T-helper 2 cell (primary cell): Measurements from ENCODE around the gene GRIFIN.
A peak's percentile ranks its signal among the peaks of the same experiment; 100 is the strongest.

ENCODE experiments used
- DNase-seq, 5 experiments: peaks; one replicate each; pipeline versions ENCODE4 v3.0.0 to v3.0.0-alpha.2; 2012 to 2022

Gene GRIFIN

GRCh38 chr7:2512713-2513112 is 36.5 kb upstream of the GRIFIN start:
- DNase-seq = no peak

GRCh38 chr7:2512179-2512661 is 36.0 kb upstream of the GRIFIN start:
- DNase-seq = no peak

GRCh38 chr7:2511769-2512168 is 35.6 kb upstream of the GRIFIN start:
- DNase-seq = no peak

GRCh38 chr7:2510909-2511768 is 34.9 kb upstream of the GRIFIN start:
- DNase-seq = peak in 3 of 5 experiments; percentile 51 to 81 (median 76)

- no peak for DNase-seq
Observed at GRCh38 chr7:2510130-2510776, 34.1 kb upstream of the GRIFIN start.

GRCh38 chr7:2509298-2509906 is 33.2 kb upstream of the GRIFIN start:
- no peak for DNase-seq

GRCh38 chr7:2508327-2509215 is 32.4 kb upstream of the GRIFIN start:
- peak; percentile 47 to 91 (median 78) for DNase-seq

GRCh38 chr7:2507917-2508306 is 31.7 kb upstream of the GRIFIN start:
- no peak for DNase-seq

- DNase-seq = no peak
Observed at GRCh38 chr7:2507208-2507916, 31.2 kb upstream of the GRIFIN start.

GRCh38 chr7:2505401-2505800 is 29.2 kb upstream of the GRIFIN start:
- no peak for DNase-seq

- no peak for DNase-seq
Observed at GRCh38 chr7:2504889-2505375, 28.7 kb upstream of the GRIFIN start.

GRCh38 chr7:2504128-2504888 is 28.1 kb upstream of the GRIFIN start:
- DNase-seq = no peak

- DNase-seq = no peak
Observed at GRCh38 chr7:2503056-2503941, 27.1 kb upstream of the GRIFIN start.

GRCh38 chr7:2502647-2502966 is 26.4 kb upstream of the GRIFIN start:
- DNase-seq = no peak

- DNase-seq = no peak
Observed at GRCh38 chr7:2501947-2502646, 25.9 kb upstream of the GRIFIN start.

- no peak for DNase-seq
Observed at GRCh38 chr7:2500701-2501100, 24.5 kb upstream of the GRIFIN start.

- no peak for DNase-seq
Observed at GRCh38 chr7:2499719-2500430, 23.7 kb upstream of the GRIFIN start.

- DNase-seq = no peak
Observed at GRCh38 chr7:2499181-2499580, 23.0 kb upstream of the GRIFIN start.

GRCh38 chr7:2498708-2499107 is 22.5 kb upstream of the GRIFIN start:
- DNase-seq = no peak
